ENCODE data around the gene CYP27B1.

The CYP27B1 gene

DNA sequence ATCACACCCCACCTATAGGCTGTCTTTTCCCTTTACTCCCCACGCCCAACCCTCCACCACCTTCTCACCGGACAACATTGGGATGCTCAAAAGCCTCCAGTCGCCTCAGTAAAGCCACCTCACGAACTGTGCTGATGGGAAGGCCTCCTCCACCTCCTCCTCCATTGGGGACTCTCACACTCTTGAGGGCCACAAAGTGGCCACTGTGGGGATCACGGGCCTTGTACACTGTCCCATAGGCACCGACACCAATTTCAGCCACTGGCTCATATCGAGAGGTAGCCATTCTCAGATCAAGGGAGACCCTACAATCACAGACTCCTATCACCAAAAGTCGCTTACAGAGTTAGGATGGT is 15.5 kb downstream of the CYP27B1 start:
- no peak for DNase-seq (ENCODE audit: low read depth)

DNA sequence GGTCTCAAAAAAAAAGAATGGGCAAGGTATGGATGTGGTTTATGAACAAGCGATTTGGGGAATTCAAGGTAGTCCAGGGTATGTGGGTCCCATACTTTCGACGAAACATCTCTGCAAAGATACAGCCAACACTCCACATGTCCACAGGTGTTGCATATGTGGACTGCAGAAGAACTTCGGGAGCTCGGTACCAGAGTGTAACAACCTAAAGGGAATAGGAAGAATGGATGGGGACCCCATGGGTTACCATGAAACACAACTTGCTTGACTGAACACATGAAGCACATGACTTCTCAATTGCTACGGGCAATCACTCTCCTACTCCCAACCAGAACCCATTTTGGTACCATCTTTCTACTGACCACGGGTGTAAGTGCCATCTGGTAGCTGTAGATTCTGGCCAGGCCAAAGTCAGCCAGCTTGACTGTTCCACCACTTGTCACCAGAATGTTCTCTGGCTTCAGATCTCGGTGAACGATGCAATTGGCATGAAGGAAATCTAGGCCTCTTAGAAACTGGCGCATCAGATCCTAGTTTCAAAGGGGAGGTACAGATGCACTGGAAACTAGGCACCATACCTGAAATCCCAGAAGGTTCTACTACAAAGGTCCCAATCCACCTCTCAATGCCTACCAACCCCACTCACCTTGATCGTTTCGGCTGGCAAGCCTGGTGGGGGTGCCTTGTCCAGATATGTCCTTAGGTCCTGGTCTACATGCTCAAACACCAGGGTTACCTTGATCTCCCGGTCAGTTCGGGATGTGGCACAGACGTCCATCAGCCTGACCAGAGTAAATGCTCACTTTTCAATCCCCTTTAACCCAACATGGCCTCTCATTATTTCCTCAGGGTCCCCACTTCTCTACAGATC is 16.1 kb downstream of the CYP27B1 start:
- no peak for DNase-seq (ENCODE audit: low read depth)

DNA sequence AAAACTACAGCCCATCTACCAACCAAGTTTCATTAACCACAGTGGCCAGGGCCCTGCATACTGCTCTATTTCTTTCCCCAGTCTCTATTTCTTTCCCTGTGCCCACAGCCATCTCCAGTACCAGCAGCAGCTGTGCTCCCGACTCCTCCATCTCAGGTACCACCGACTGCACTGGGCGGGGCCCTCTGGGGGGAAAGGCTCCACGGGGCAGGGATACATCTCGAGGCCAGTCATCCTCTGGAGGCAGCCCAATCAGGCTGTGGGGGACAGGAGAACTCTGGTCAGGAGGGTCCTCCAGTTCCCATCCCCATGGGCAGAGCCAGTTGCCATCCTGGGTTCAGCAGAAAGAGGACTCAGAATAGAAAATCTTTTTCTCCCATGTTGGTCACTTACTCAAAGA is 17.8 kb downstream of the CYP27B1 start:
- DNase-seq (ENCODE audit: low read depth), result no peak

DNA sequence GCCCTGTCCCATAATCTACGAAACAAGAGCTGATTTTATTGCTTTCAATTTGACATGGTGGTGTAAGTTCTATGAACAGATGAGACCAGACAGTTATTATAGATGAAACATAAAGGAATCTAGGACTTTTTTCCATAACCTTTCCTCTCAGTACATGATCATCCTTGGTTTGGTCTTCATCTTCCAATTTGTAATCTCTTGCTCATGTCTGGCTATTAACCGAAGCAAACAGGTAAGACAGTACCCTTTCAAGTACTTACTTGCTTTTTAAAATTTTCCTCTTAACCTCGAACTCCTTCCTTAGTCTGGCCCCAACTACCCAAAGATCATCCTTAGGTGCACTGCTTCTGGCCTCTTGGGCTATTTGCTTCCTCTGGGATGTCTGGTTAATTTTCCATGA is 20.9 kb downstream of the CYP27B1 start:
- no peak for DNase-seq (ENCODE audit: low read depth)

DNA sequence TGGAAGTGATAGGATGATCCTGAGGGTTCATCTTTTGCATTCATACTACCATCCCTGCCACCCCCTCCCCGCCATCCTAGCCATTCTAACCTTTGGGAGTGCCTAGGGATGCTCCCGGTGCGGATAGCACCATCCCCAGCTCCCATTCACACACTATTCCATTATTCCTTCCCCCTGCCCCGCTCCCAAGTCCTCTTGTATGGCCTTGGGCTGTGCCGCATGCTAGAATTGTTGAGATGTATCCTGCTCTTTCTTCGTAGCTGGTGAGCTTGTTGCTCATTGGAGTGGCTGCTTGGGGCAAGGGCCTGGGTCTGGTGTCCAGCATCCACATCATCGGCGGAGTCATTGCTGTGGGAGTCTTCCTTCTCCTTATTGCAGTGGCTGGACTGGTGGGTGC is 21.4 kb downstream of the CYP27B1 start:
- no peak for DNase-seq (ENCODE audit: low read depth)

DNA sequence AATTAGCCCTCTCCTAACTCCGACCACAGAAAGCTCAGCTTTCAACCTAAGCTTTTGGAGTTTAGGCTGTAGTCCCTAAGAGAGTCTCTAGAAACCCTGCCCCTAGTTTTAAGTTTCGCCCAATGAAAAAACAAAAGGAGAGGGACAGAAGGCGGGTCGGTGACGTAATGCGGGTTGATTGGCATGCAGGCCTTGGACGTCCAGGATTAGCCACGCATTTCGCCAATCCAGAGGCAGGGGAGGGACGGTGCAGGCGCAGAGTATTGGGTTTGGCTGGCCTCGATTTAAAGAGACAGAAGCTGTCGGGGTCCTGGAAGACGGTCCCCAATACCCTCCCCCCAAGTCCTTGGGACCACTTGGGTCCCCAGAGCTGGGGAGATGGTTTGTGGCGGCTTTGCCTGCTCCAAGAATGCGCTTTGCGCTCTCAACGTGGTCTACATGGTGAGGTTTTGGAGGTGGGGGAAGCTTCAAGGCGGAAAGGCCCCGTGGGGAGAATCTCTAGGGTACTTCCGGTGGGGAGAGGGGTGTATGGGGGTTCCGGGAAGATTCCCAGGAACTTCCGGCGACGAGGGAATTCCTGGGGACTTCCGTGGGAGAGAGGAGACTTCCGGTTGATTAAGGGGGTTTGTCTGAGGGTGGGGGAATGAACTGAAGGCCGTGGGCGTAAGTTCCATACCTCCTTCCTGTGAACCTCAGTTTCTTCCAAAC is 21.9 kb downstream of the CYP27B1 start, which contains the start of gene TSPAN31:
TSPAN31 (plus strand) TSS at position 263 of the 708 bp plus-strand sequence; CDS start at position 379, 116 bp downstream.
- peak; percentile 84 for DNase-seq (ENCODE audit: low read depth)

DNA sequence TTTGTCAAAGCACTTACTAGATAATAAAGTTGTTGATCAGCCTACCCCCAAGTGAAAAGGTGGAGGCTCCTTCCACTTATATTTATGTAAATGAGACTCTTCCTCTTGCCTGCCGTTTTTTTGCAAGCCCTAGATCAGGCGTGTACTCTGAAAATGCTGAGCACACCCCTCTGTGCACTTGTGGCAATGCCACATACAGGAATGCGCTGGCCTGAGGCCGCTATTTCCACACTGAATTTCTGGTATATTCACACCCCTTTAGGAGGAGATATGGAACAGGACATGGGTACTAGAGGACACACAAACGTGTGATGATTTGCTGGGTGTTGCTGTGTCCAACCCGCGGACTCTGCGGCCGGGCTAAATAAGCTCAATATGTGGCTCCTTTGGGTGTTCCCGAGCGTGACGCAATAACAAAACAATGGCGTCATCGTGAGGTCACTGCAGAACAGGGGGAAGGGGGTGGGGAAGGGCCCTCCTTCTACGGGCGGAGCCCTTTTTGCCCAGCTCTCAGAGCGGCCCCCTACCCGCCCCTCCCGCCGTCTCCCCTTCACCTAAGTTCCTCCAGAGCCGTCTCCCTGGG is 22.6 kb downstream of the CYP27B1 start:
- peak; percentile 33 for DNase-seq (ENCODE audit: low read depth)

DNA sequence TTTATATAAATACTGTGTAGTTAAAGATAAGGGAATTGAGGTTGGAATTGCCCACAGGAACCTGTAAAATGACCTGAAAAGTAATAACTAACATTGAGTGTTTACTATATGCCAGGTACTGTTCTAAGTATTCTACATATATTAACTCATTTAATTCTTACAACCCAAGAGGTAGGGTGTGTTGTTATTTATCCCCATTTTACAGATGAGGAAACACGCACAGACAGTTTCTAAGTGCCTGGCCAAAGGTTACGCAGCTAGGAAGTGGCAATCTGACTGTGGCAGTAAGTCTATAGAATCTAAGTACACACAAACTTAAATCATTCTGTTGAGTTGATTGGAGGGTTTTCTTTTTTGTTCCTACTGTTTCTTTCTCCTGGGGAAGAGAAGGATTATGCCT is 23.1 kb downstream of the CYP27B1 start:
- no peak for DNase-seq (ENCODE audit: low read depth)

DNA sequence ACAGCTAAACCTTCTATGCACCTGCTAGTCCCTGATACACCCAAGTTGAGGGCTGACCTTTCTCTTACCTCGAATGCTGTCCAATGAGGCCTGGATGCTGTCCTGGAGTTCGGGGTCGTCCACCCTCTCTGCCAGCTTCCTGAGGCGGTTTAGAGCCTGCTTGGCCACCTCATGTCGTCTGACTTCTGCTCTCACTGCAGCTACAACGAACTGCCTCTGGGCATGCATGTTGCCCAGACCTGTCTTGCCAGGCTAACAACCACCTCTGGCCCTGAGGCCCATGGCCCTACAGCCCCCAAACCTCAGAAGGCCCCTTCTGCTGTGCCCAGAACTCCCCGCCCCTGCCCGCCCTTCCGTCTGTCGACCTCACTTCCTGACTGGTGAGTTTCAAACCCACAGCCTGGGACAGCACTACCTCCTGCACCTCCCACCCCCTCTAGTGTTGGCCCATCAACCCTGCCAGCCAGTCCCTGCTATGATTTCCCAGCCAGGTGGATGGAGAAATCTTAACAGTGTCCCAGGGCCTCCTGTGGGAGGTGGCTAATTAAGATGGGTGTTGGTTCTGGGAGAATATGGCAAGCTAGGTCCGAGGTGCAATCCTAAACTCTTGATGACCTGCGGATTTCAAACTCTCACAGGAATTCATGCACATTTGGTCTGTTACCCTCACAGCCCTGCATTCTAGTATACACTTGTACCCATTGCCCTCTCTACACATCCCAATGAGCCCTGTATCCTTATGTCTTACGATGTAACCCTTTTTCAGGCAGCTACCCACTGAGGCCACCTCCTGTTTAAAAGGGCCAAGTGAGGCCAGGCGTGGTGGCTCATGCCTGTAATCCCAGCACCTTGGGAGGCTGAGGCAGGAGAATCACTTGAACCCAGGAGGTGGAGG is 24.8 kb downstream of the CYP27B1 start:
- DNase-seq (ENCODE audit: low read depth), result peak; percentile 68

DNA sequence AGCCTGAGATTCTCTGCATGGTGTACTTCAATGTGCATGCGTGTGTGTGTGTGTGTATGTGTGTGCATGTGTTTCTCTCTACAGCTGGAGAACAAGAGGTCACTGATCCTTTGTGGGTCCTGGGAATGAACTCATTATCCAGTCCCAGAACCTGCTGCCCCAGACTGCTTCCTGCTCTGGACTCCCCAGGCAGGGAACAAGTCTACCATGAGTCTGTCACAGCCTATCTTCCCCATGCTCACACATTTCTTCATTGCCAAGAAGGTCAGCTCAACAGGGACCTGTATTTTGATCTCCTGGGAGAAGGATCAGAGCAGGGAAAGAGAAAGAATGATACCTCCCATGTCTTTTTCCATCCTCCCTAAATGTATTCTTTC is 25.5 kb downstream of the CYP27B1 start:
- DNase-seq (ENCODE audit: low read depth), result no peak

DNA sequence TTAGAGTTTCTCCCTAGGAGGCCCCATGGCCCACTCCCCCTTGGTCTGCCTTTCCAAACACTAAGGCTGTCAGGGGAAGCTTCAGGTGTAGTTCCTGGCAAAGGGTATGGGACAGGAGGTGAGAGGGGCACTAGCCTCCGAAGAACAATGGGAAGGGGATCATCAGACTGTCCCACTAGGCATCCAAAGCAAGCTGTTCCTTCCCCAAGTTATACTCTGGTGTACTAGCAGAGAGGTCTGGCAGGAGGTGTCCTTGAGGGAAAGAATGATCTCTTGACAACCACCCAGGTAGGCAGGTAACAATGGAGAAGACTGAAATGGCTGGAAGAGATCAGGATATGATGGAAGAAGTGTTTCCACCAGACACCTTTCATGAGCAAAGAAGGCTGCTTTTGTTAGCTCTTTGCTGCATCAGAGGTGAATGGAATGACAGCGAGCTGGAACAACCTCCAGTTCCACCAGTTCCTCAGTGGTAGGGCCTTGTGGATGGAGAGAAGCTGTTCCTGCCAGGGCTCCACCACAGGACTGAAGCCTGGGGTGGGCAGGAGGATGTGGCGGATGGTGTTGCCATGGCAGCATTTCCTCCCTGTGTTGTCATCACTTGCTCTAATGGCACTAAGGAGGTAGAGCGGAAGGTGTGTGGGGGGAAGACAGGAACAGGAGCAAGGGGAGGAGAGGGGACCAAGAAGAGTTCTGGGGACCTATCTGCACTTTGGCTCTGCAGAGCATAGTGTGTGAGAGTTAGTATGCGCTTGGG is 26.0 kb downstream of the CYP27B1 start:
- DNase-seq (ENCODE audit: low read depth), result peak; percentile 70

DNA sequence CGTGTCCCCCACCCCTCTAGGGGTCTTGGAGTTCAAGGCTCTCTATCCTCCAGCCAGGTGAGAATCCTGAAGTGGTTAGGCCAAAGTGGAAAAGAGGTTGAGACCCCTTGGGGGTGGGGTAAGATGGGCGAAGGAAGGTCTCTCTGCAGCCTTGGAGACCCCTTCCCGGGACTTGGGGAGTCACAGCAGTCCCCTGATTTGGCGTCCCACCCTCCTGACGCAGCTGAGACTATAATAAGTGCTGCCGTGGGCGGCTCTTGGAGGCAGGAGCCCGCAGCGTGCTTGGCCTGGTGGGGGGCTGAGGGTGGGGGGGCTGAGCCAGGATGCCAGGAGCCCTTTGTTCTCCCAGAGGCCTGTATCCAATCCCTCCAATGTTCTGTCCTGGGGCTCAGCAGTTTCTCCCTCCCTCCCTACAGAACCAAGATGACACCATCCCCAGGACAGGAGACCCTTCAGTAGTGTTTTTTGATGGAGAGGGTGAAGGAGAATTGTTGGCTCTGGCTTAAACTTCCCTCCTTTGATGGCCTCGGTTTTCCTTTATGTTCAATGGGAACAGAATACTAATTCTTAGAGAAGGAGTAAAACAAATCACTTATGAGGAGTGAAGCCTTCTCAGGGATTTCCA is 26.9 kb downstream of the CYP27B1 start:
- no peak for DNase-seq (ENCODE audit: low read depth)

DNA sequence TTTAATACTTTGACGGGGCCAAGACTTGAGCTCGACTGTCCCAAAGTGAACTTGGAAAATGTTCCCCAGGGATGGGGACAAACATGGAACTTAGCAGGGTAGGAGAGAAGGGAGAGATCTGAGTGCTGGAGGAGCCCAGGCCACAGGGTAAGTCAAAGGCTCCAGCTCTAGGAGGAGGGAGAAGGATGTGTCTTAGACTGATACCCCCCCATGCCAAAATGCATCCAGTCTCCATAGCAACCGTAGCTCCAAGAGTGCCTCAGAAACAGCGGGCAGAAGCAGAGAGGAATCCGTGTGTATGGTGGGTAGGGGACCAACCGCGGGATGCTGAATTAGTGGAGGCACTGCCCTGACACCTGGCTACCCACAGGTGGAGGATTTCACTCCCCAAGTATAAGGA is 27.5 kb downstream of the CYP27B1 start:
- no peak for DNase-seq (ENCODE audit: low read depth)

DNA sequence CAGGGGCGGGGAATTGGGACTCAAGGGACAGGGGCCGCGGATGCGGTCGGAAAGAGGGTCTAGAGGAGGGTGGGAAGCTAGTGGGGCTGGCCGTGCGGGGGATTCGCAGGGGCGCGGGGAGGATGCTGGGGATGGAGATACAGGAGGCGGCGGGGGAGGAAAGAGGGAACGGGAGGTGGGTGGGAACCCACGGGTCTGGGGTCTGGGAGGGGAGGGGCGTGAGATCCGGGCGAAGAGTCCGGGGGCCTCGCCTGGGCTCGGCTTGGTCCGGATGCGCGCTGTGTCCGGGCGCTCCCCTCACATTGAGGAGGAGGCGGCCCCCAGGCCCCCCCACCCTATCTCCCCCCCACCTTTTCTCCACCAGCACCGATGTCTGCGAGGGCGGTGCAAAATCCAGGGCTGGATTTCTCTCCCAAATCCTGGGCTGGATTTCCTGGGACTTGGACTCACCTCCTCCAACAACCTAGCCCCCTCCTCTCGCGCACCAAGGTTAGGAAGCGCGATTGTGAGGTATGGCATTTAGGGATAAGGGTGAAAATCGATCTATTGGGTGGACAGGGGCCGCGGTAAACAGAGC is 28.1 kb downstream of the CYP27B1 start, which contains the start of gene AGAP2:
AGAP2 (minus strand) TSS at position 82 of the 577 bp plus-strand sequence. CDS start 496 bp downstream, outside the sequence.
- no peak for DNase-seq (ENCODE audit: low read depth)

DNA sequence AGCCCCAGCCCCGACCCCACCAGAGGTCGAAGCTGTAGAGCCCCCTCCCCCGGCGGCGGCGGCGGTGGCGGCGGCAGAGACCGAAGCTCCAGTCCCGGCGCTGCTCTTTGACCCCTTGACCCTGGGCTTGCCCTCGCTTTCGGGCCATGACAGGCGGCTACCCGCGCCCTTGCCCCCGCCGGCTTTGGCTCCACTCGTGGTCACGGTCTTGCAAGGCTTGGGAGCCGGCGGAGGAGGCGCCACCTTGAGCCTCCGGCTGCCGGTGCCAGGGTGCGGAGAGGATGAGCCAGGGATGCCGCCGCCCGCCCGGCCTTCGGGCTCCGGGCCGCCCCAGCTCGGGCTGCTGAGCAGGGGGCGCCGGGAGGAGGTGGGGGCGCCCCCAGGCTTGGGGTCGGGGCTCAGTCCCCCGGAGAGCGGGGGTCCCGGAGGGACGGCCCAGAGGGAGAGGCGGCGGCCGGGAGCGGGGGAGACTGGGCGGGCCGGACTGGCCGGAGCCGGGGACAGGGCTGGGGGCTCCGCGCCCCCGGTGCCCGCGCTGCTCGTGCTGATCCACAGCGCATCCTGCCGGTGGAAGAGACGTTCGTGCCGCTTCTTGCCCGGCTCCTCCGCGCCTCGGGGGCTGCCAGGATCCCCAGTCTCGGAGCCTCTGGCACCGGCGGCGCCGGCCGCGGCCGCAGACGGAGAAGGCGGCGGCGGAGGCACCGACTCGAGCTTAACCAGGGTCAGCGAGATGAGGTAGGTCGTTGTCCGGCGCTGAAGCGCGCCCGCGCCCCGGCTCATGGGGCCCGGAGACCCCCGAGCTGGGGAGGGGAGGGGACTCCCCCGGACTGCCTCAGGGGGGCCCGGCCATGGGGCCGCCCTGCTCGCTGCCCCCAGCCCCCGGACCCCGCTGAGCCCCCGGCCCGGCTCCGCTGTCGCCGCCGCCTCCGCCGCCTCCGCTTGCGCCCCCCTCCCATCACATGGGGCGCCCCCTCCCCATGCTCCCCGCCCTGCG is 29.1 kb downstream of the CYP27B1 start:
- no peak for DNase-seq (ENCODE audit: low read depth)

DNA sequence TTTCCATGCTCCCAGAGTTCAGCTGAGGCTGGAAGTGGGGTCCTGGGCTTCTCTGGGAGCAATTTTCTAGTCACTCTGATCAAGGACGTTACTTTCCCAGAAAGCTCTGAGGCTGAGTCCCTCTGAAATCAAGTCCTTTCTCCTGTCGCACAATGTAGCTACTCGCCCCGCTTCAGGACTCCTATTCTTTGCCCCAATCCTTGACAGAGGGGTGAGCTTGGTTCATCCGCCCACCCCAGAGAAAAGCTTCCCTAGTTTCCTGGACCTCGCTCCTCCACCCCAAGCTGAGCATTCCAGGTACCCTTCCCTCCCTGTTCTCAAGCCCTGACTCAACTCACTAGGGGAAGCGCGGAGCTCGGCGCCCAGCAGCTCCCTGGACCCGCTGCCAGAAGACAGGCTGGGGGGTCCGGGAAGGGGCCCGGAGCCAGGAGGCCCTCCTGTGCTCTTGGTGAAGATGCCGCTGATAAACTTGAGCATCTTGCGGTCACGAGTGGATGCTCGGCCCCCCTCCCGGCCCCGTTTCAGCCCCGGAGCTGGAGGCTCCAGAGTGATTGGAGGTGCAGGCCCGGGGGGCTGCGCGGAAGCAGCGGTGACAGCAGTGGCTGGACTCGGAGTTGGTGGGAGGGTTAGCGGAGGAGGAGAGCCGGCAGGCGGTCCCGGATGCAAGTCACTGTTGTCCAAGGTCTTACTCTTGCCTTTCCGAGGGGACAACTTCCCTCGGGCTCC is 30.0 kb downstream of the CYP27B1 start:
- no peak for DNase-seq (ENCODE audit: low read depth)

DNA sequence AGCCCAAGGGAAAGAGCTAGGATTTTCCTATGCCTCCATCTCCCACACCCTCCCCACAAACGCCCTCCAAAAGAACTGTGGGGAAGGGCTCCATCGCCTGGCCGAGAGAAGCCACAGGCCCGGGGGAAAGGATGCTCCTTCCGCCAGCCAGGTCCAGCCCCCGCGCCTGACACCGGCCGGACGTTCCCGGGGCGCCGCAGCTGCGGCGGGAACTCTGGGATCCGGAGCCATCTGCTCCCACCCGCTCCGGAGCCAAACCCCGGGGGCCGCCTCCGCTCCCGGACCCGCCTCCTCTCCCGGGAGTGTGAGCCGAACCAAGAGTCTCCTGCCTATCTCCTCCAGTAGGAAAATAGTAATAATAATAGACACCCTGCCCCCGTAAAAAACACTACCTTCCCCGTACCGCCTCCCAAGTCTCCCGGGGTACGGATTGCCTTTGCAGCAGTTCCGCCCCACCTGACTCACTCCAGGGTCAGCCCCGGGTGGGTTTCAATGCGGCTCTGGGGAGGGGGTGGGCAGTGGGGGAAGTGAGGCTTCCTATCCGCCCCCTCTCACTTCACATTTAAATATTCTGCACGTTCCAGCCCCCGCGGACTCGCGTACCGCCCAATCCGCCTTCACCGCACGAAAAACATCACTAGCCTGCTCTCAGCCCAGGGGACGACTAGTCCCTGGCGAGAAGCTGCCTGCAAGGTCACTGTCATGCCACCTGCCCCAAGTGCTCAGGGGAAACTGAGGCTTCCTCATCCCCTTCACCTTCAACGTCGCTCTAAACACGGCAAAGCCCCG is 30.7 kb downstream of the CYP27B1 start:
- no peak for DNase-seq (ENCODE audit: low read depth)
